HepG2 (cell line): ENCODE data around the gene PPIL3.

Experiments used
- DPF2 ChIP-seq: sonication (generic); formaldehyde crosslinking; IDR thresholded peaks from 2 replicates; pipeline ENCODE4 v1.4.0; 2020; ENCODE audit warnings: mild to moderate bottlenecking, low read depth, missing genetic modification reagents, borderline replicate concordance
- IRF2 ChIP-seq: IDR thresholded peaks from 2 replicates; pipeline ENCODE4 v1.6.1; 2018; ENCODE audit warnings: missing genetic modification reagents, missing compliant biosample characterization
- NFE2L1 ChIP-seq: sonication (generic); formaldehyde crosslinking; IDR thresholded peaks from 2 replicates; pipeline ENCODE4 v1.4.0; 2020; ENCODE audit warnings: missing genetic modification reagents, mild to moderate bottlenecking, borderline replicate concordance
- POLR2AphosphoS2 ChIP-seq: IDR thresholded peaks from 2 replicates; pipeline ENCODE4 v1.6.1; 2011; ENCODE audit warnings: low read depth, low read length, improper control_type of control experiment
- SMAD3 ChIP-seq: sonication (generic); formaldehyde crosslinking; IDR thresholded peaks from 2 replicates; pipeline ENCODE4 v1.4.0; 2020; ENCODE audit warnings: missing genetic modification reagents
- STAG1 ChIP-seq: sonication (generic); formaldehyde crosslinking; IDR thresholded peaks from 2 replicates; pipeline ENCODE4 v1.4.0; 2020; ENCODE audit warnings: missing genetic modification reagents
- TCF7 ChIP-seq: sonication (generic); IDR thresholded peaks from 2 replicates; pipeline ENCODE4 v1.6.1; 2016; ENCODE audit warnings: antibody characterized with exemption, low read depth
- ZNF775 ChIP-seq: sonication (generic); formaldehyde crosslinking; IDR thresholded peaks from 2 replicates; pipeline ENCODE4 v1.4.0; 2020; ENCODE audit warnings: missing genetic modification reagents, mild to moderate bottlenecking, moderate library complexity, borderline replicate concordance
- TF ChIP-seq, protein P1 (sequence below): sonication (generic); formaldehyde crosslinking; IDR thresholded peaks from 2 replicates; pipeline ENCODE4 v1.9.0; 2021; ENCODE audit warnings: missing genetic modification reagents, borderline replicate concordance

DNA sequence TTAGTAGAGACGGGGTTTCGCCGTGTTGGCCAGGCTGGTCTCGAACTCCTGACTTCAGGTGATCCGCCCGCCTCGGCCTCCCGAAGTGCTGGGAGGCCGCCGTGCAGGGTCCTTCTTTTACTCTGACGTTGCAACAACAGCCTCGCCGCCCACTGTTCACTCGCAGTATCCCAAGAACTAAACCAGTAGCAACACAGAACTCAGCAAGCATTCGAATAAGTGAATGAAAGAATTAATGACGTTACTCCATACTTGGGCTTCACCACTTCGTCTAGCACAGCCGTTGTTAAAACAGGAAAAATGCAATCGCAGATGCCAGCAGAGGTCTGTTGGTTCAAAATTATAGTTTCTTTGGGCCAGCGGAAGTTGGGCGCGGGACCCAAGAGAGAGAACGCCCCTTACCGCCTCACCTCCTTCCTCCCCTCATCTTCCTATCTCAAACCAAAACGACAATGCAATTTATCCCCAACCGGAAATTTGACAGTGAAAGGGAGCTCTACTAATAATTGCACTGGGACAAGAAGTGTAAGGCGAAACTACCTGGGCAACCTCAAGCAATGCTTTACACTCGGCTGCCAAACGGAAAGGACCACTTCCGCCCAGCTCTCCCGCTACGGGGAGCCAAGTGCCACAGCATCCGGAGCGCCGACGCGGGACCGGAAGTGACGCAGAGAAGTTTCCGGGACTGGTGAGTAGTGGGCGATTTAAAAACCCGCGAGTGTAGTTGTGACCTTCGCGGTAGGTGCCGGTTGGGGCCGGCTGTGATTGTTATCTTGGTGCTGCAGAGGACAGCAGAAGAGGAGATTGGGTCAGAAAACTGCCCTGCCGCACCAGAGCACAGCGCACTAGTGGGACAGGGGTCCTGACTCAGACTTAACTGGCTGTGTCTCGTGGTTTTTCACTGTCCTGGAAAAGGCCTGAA is at the start of gene PPIL3, which contains the start of gene NIF3L1:
- TF ChIP-seq IRF2 (CRISPR knock-in tag) (peak; percentile 92), TCF7 (peak; percentile 6; the same call in 1 of the 2 replicates), ZNF775 (CRISPR knock-in tag) (no peak), NFE2L1 (CRISPR knock-in tag) (no peak), SMAD3 (CRISPR knock-in tag) (peak; percentile 71; the same call in 1 of the 2 replicates), STAG1 (CRISPR knock-in tag) (no peak), POLR2AphosphoS2 (peak; percentile 22; the same call in 1 of the 2 replicates), DPF2 (CRISPR knock-in tag) (no peak)
- TF ChIP-seq, protein P1, sequence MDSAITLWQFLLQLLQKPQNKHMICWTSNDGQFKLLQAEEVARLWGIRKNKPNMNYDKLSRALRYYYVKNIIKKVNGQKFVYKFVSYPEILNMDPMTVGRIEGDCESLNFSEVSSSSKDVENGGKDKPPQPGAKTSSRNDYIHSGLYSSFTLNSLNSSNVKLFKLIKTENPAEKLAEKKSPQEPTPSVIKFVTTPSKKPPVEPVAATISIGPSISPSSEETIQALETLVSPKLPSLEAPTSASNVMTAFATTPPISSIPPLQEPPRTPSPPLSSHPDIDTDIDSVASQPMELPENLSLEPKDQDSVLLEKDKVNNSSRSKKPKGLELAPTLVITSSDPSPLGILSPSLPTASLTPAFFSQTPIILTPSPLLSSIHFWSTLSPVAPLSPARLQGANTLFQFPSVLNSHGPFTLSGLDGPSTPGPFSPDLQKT (CRISPR knock-in tag), result no peak; the same call in 1 of the 2 replicates
